K562 (cell line): ENCODE results near the gene LMBRD1. TPM values are rescaled to one million over a fixed set of nuclear protein-coding genes. Genes with fewer than 3 reads are reported as not detected.

ENCODE experiments used
- ATAC-seq: fragments of 200-7000 bp; cut with Tn5 transposase; 3 replicates; pipeline ENCODE4 v1.9.1; 2020; ENCODE audit warnings: moderate library complexity
- BruUV-seq: library from RNA; stranded (reverse); fragments of 400-500 nt; replicated peaks from 2 replicates; lab custom pipeline; 2021; lab: Mats Ljungman, UMichigan
- CTCF ChIA-PET: fragments of 300-600 bp; formaldehyde crosslinking; extraction: SDS; loops from one replicate; lab custom pipeline; 2021; ENCODE audit warnings: low intra/inter-chr PET ratio; lab: Yijun Ruan, JAX
- POLR2A ChIA-PET: fragments of 300-600, 350-650 bp; sonication (Branson Sonifier 250); formaldehyde crosslinking; extraction: SDS; loops from one replicate; lab custom pipeline; 2021; ENCODE audit warnings: antibody characterized with exemption, inconsistent platforms; lab: Yijun Ruan, JAX
- DNase-seq, 4 experiments: peaks; one replicate each; pipeline versions ENCODE4 v3.0.0 to v3.0.0-alpha.2; 2011 to 2018; ENCODE audit warnings: low spot score in 3 of 4, mixed read lengths in 3 of 4; ENCODE audit errors: extremely low read depth in 1 of 4
- FAIRE-seq: peaks from 2 replicates; lab custom pipeline; 2011; peaks lifted over from hg19 to GRCh38; lab: Jason Lieb, UNC
- H2AFZ ChIP-seq: 2 replicates; pipeline ENCODE4 v1.6.0; 2011; ENCODE audit warnings: low read depth, low read length, control low read depth, inconsistent platforms
- H3K27ac ChIP-seq: fragments of 200-600 bp; 3 replicates; pipeline ENCODE4 v1.8.0; 2011; ENCODE audit warnings: low read depth, mild to moderate bottlenecking, control low read depth, inconsistent platforms, low read length, moderate library complexity, mixed read lengths; ENCODE audit errors: extremely low read depth
- H3K27me3 ChIP-seq, 2 experiments: fragments of 300-600 bp in 1 of 2; 2 replicates in 1 of 2; 3 replicates in 1 of 2; pipeline versions ENCODE4 v1.6.0 to v1.8.0; 2011; ENCODE audit warnings: inconsistent platforms in 2 of 2, low read length in 2 of 2, mild to moderate bottlenecking in 1 of 2, mixed read lengths in 1 of 2, moderate library complexity in 1 of 2; ENCODE audit not compliant: control insufficient read depth in 2 of 2, insufficient read depth in 2 of 2
- H3K36me3 ChIP-seq: fragments of 300-600 bp; 3 replicates; pipeline ENCODE4 v1.8.0; 2011; ENCODE audit warnings: mild to moderate bottlenecking, low read length, inconsistent platforms; ENCODE audit not compliant: control insufficient read depth, insufficient read depth
- H3K4me1 ChIP-seq, 2 experiments: fragments of 200-600 bp in 1 of 2; replicated peaks in 1 of 2; 2 replicates in 1 of 2; 3 replicates in 1 of 2; pipeline versions ENCODE4 v1.5.1 to v1.8.0; 2011; ENCODE audit warnings: inconsistent platforms in 2 of 2, low read length in 2 of 2, mild to moderate bottlenecking in 1 of 2, mixed read lengths in 1 of 2, moderate library complexity in 1 of 2; ENCODE audit not compliant: control insufficient read depth in 2 of 2, insufficient read depth in 2 of 2
- H3K4me2 ChIP-seq: 2 replicates; pipeline ENCODE4 v1.6.1; 2011; ENCODE audit warnings: low read length, control low read depth, inconsistent platforms, mixed read lengths; ENCODE audit not compliant: insufficient read depth
- H3K4me3 ChIP-seq: fragments of 200-600 bp; sonication (generic), shearing (Covaris generic); 2 replicates; pipeline ENCODE4 v1.5.1; 2016; ENCODE audit warnings: control low read depth, inconsistent platforms
- H3K79me2 ChIP-seq: fragments of 200-600 bp; 3 replicates; pipeline ENCODE4 v1.8.0; 2011; ENCODE audit warnings: low read length, inconsistent platforms; ENCODE audit not compliant: control insufficient read depth, insufficient read depth
- H3K9ac ChIP-seq, 2 experiments: 2 replicates each; pipeline versions ENCODE4 v1.6.0 to v1.6.1; 2011; ENCODE audit warnings: low read depth in 2 of 2, low read length in 2 of 2, control low read depth in 1 of 2, inconsistent platforms in 1 of 2, mild to moderate bottlenecking in 1 of 2, mixed read lengths in 1 of 2; ENCODE audit not compliant: insufficient read depth in 1 of 2
- H3K9me1 ChIP-seq: one replicate; pipeline ENCODE4 v1.6.0; 2011; ENCODE audit warnings: inconsistent platforms, mild to moderate bottlenecking, low read length, moderate library complexity; ENCODE audit not compliant: control insufficient read depth, insufficient read depth
- H3K9me3 ChIP-seq: replicated peaks from 2 replicates; pipeline ENCODE4 v1.5.1; 2011; ENCODE audit warnings: low read depth, low read length, inconsistent platforms; ENCODE audit not compliant: control insufficient read depth, insufficient read depth
- H4K20me1 ChIP-seq: replicated peaks from 2 replicates; pipeline ENCODE4 v1.6.1; 2011; ENCODE audit warnings: low read length, inconsistent platforms, mixed read lengths; ENCODE audit not compliant: control insufficient read depth, insufficient read depth
- AFF4 ChIP-seq: sonication (generic); formaldehyde crosslinking; IDR thresholded peaks from 2 replicates; pipeline ENCODE4 v1.8.0; 2023; ENCODE audit warnings: mild to moderate bottlenecking, missing genetic modification reagents
- CBX3 ChIP-seq, 2 experiments: IDR thresholded peaks; 1 replicate in 1 of 2; 2 replicates in 1 of 2; pipeline ENCODE4 v1.6.1; 2012; ENCODE audit warnings: inconsistent platforms in 2 of 2, low read length in 2 of 2, borderline replicate concordance in 1 of 2, control low read depth in 1 of 2
- CC2D1A ChIP-seq: fragments of 450-650 bp; IDR thresholded peaks from 2 replicates; pipeline ENCODE4 v1.6.1; 2017; ENCODE audit warnings: mild to moderate bottlenecking
- NFE2 ChIP-seq: IDR thresholded peaks from 2 replicates; pipeline ENCODE4 v1.6.1; 2014; ENCODE audit warnings: antibody characterized with exemption, low read depth
- SMARCA4 ChIP-seq: fragments of 450-650 bp; IDR thresholded peaks from 2 replicates; pipeline ENCODE4 v1.6.1; 2016
- SRF ChIP-seq, 2 experiments: fragments of 250-450, 450-650 bp in 1 of 2; sonication (Bioruptor Pico) in 1 of 2; sonication (generic) in 1 of 2; formaldehyde crosslinking; IDR thresholded peaks; 2 replicates each; pipeline versions ENCODE4 v1.5.0 to v1.5.1; 2020 to 2022; ENCODE audit warnings: mild to moderate bottlenecking in 1 of 2, missing genetic modification reagents in 1 of 2
- TGIF2 ChIP-seq: sonication (generic); formaldehyde crosslinking; IDR thresholded peaks from 2 replicates; pipeline ENCODE4 v1.8.1; 2022; ENCODE audit warnings: mild to moderate bottlenecking, missing genetic modification reagents, moderate library complexity
- ZNF717 ChIP-seq: fragments of 250-450 bp; sonication (Bioruptor Pico); IDR thresholded peaks from 2 replicates; pipeline ENCODE4 v1.5.0; 2021
- WGBS: fragments of 100-300 bp; shearing (Covaris generic); methylation state at CpG from one replicate; pipeline ENCODE4 v1.1.6; 2016; ENCODE audit warnings: low coverage, mixed read lengths; ENCODE audit not compliant: insufficient coverage; ENCODE audit errors: missing lambda C conversion rate; 5-methylcytosine and 5-hydroxymethylcytosine counted together
- in situ Hi-C: fragments of 300-500 bp; cut with MboI; formaldehyde crosslinking; loops from 4 replicates; pipeline ENCODE4 v1.15.0; 2018; ENCODE audit warnings: inconsistent platforms, mixed read lengths
- intact Hi-C: fragments of 100-400 bp; cut with micrococcal nuclease; formaldehyde crosslinking; loops from 2 replicates; pipeline ENCODE4 v1.14.2; 2022
- polyA plus RNA-seq, 8 experiments: library from polyadenylated mRNA; depleted of rRNA in 4 of 8; stranded (reverse) in 5 of 8; unstranded in 3 of 8; fragments of >200 nt; fragmentation: Nextera tagmentation in 2 of 8; fragmentation: Illumina TruSeq in 1 of 8; extraction: Ambion mirVana in 2 of 8; extraction: Trizol in 1 of 8; gene quantifications; 2 replicates each; pipeline versions ENCODE4 v1.2.1 to v1.2.3, GENCODE V29; 2011 to 2014; ENCODE audit warnings: inconsistent platforms in 1 of 8, missing spikeins in 1 of 8
- total RNA-seq, 7 experiments: library from RNA; depleted of rRNA in 6 of 7; stranded (reverse); fragments of >200 nt in 6 of 7; fragmentation: Illumina TruSeq in 2 of 7; extraction: Trizol in 2 of 7; gene quantifications; 2 replicates each; pipeline versions ENCODE4 v1.2.1 to v1.2.3, GENCODE V29; 2011 to 2021; ENCODE audit warnings: low replicate concordance in 1 of 7
- TF ChIP-seq, protein P1 (sequence below): fragments of 250-450 bp; sonication (Bioruptor Pico); IDR thresholded peaks from 2 replicates; pipeline ENCODE4 v1.5.0; 2021

LMBRD1 gene
- total and polyA plus RNA-seq, 9 of the 15 experiments (the other 6 are each of a cell fraction or from before 2014, with no cell fraction given) = 14.0 to 85.2 (median 26.5) TPM

GRCh38 chr6:69663215-69663614 is 133.6 kb downstream of the LMBRD1 start:
- H3K4me3 ChIP-seq = no peak overlapping the region
- ATAC-seq (no peak), FAIRE-seq (peak; percentile 56), DNase-seq (no peak)
- H3K27me3 ChIP-seq = no peaks in the 10 kb centered on the region
- H4K20me1 ChIP-seq = no peaks in the 10 kb centered on the region
- no peak overlapping the region for H3K27ac ChIP-seq
- no peaks in the 10 kb centered on the region for H3K9me3 ChIP-seq
- H3K79me2 ChIP-seq = no peaks in the 10 kb centered on the region
- no peaks in the 10 kb centered on the region for H3K4me1 ChIP-seq
- no peak overlapping the region for H2AFZ ChIP-seq
- WGBS = 0% methylated on average over 2 of the region's 2 CpGs
- H3K9ac ChIP-seq = no peak overlapping the region
- BruUV-seq = no TSS peak
- TF ChIP-seq NFE2 (no peak), SRF (CRISPR knock-in tag; IDR thresholded peaks at IDR 0.05) (no peak), TGIF2 (CRISPR knock-in tag) (no peak), CC2D1A (no peak), SMARCA4 (no peak), ZNF717 (no peak), CBX3 (IDR thresholded peaks at IDR 0.05; ENCODE audit: borderline replicate concordance in 1 of 2, low read length in 2 of 2) (no peak), AFF4 (CRISPR knock-in tag) (no peak)
- TF ChIP-seq, protein P1, sequence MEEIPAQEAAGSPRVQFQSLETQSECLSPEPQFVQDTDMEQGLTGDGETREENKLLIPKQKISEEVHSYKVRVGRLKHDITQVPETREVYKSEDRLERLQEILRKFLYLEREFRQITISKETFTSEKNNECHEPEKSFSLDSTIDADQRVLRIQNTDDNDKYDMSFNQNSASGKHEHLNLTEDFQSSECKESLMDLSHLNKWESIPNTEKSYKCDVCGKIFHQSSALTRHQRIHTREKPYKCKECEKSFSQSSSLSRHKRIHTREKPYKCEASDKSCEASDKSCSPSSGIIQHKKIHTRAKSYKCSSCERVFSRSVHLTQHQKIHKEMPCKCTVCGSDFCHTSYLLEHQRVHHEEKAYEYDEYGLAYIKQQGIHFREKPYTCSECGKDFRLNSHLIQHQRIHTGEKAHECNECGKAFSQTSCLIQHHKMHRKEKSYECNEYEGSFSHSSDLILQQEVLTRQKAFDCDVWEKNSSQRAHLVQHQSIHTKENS = no peak
- TF ChIP-seq, all 486 proteins: peak for 0
- POLR2A ChIA-PET = interaction anchor here (0.6 to 0.8 kb wide), 3 partner anchors 12 to 66 kb away, joined by 3 read pairs; no protein-coding TSS in a partner anchor
- CTCF ChIA-PET = no interaction called here
- intact Hi-C loops = no loop called here
- Histone ChIP-seq H3K4me2 (no peak overlapping the region), H3K36me3 (no peaks in the 10 kb centered on the region), H3K9me1 (no peaks in the 10 kb centered on the region)
- in situ Hi-C loops = no loop called here
